Upper lobe of right lung (tissue), 1 donor: ENCODE data around the gene TMED1. TPM values are rescaled to one million over a fixed set of nuclear protein-coding genes. Genes with fewer than 3 reads are reported as not detected.

Experiments used
- ATAC-seq: fragments of 200-7000 bp; cut with Tn5 transposase; one replicate; pipeline ENCODE4 v1.9.1; 2020; ENCODE audit warnings: mild to moderate bottlenecking, moderate library complexity
- DNase-seq: peaks from one replicate; pipeline ENCODE4 v3.0.0-alpha.2; 2020
- H3K27ac ChIP-seq: fragments of 200-600 bp; one replicate; pipeline ENCODE4 v1.8.0; 2022
- H3K27me3 ChIP-seq: fragments of 200-600 bp; one replicate; pipeline ENCODE4 v1.8.0; 2022; ENCODE audit warnings: mild to moderate bottlenecking
- H3K36me3 ChIP-seq: fragments of 200-600 bp; one replicate; pipeline ENCODE4 v1.8.0; 2022
- H3K4me1 ChIP-seq: fragments of 200-600 bp; one replicate; pipeline ENCODE4 v1.8.0; 2022
- H3K4me3 ChIP-seq: fragments of 200-600 bp; one replicate; pipeline ENCODE4 v1.8.0; 2022; ENCODE audit warnings: mild to moderate bottlenecking
- H3K9me3 ChIP-seq: fragments of 200-600 bp; one replicate; pipeline ENCODE4 v1.8.0; 2022
- CTCF ChIP-seq: fragments of 200-600 bp; IDR thresholded peaks from one replicate; pipeline ENCODE4 v1.8.0; 2022; ENCODE audit warnings: antibody characterized with exemption
- intact Hi-C: fragments of 100-400 bp; cut with DNase I; formaldehyde crosslinking; loops from one replicate; pipeline ENCODE4 v1.11.0; 2022
- total RNA-seq: library from RNA; stranded (reverse); fragmentation: NEBNext Ultra II Directional; extraction: Animal tissue kit (Norgen Biotek cat#: 25700); gene quantifications from one replicate; pipeline ENCODE4 v1.2.1, GENCODE V29; 2021
- donor health status: DM: no; HTN: yes; CAD: no; lungs with severe emphysema.

Gene TMED1
- total RNA-seq, 1 donor from 2014 or later: 25.3 TPM

GRCh38 chr19:10854350-10855089 is 18.5 kb upstream of the TMED1 start:
- peak; percentile 8 for ATAC-seq
- Histone ChIP-seq H3K27ac (no peak overlapping the region), H3K4me1 (no peaks in the 10 kb centered on the region), H3K27me3 (no peaks in the 10 kb centered on the region), H3K4me3 (no peak overlapping the region), H3K9me3 (no peaks in the 10 kb centered on the region), H3K36me3 (no peaks in the 10 kb centered on the region)
- intact Hi-C loops: no loop called here
- DNase-seq: no peak
- no peak for TF ChIP-seq CTCF

- no peak for TF ChIP-seq CTCF
- no peak overlapping the region for H3K4me3 ChIP-seq
These were observed 16.9 kb upstream of the TMED1 start for GRCh38 chr19:10852941-10853340.

GRCh38 chr19:10852098-10852800 is 16.2 kb upstream of the TMED1 start:
- Histone ChIP-seq H3K27ac (no peak overlapping the region), H3K27me3 (no peaks in the 10 kb centered on the region), H3K9me3 (no peaks in the 10 kb centered on the region), H3K36me3 (no peaks in the 10 kb centered on the region), H3K4me1 (no peaks in the 10 kb centered on the region), H3K4me3 (no peak overlapping the region)
- TF ChIP-seq CTCF: no peak
- DNase-seq (no peak), ATAC-seq (no peak)
- intact Hi-C loops: no loop called here

More at GRCh38 chr19:10852941-10853340, 16.9 kb upstream of the TMED1 start:
- H3K36me3 ChIP-seq: no peaks in the 10 kb centered on the region
- ATAC-seq (no peak), DNase-seq (no peak)
- intact Hi-C loops: no loop called here
- H3K27ac ChIP-seq: no peak overlapping the region
- H3K4me1 ChIP-seq: no peaks in the 10 kb centered on the region
- no peaks in the 10 kb centered on the region for H3K9me3 ChIP-seq
- H3K27me3 ChIP-seq: no peaks in the 10 kb centered on the region

- no peak for TF ChIP-seq CTCF
- intact Hi-C loops: no loop called here
- Histone ChIP-seq H3K4me3 (no peak overlapping the region), H3K27ac (no peak overlapping the region), H3K9me3 (no peaks in the 10 kb centered on the region), H3K27me3 (no peaks in the 10 kb centered on the region), H3K4me1 (no peaks in the 10 kb centered on the region), H3K36me3 (no peaks in the 10 kb centered on the region)
- DNase-seq (no peak), ATAC-seq (no peak)
These were observed 14.6 kb upstream of the TMED1 start for GRCh38 chr19:10850631-10851030.

- no peaks in the 10 kb centered on the region for H3K9me3 ChIP-seq
- H3K36me3 ChIP-seq: no peaks in the 10 kb centered on the region
- H3K4me3 ChIP-seq: no peak within 1 kb of the TSS
- no peak for DNase-seq
- H3K4me1 ChIP-seq: no peaks in the 10 kb centered on the region
- H3K27me3 ChIP-seq: no peaks in the 10 kb centered on the region
- peak; percentile 87 for ATAC-seq
- intact Hi-C loops: no loop called here
- no peak within 1 kb of the TSS for H3K27ac ChIP-seq
- no peak for TF ChIP-seq CTCF
These were observed 12.3 kb upstream of the TMED1 start, which contains the start of gene C19orf38 for GRCh38 chr19:10848230-10848856. Gene C19orf38, plus strand, starts transcription at chr19:10848415. Its CDS starts 94 bp downstream, at chr19:10848509.
